Measurements from ENCODE around the gene AKIRIN1.

DNA sequence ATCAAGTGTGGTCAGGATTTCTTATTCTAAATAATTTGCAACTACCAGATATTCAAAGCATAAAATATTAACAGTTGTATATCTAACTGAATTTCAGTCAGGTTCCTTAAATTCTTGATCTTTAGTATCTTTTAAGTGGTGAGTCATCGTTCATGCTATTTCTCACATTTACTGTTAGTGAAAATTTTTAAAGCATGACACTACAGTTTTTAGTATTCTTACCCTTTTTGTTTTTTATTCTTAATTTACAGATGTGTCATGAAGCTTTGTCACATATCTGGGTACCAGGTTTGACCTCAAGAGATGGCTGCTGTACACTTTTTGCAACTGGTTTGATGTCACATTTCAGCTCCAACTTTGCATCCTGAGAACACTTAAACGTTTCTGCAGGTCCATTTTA is 12.7 kb downstream of the AKIRIN1 start:
- TF ChIP-seq EZH2 (IDR thresholded peaks at IDR 0.05; ENCODE audit: low read length, missing control alignments), result no peak
- no peak for TF ChIP-seq CTCF (conservative IDR thresholded peaks at IDR 0.05 in 1 of 2, IDR thresholded peaks at IDR 0.05 in 1 of 2; ENCODE audit: low read depth in 1 of 2, low read length in 2 of 2)

All from fibroblast of lung (primary cell).